ENCODE measurements around the gene BCAN.

Gene BCAN

DNA sequence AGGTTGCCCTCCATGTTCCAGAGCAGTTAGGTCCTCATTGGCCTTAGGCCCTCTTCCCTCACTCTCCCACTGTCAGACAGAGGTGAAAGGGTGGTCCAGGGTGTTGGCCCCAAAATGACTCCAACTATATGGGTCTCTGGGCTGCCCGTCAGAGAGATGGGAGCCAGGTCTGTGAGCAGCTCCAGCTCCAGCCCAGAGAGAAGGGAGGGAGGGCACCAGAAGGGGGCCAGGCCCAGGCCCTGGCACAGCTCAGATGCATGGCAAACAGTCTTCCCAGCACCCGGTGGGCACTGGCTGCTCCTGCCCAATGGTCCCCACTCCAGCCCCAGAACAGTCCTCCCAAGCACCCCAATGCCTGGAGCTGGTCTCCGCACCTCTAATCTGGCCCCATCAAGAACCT lies 2.2 kb downstream of the BCAN start:
- no peak for DNase-seq

DNA sequence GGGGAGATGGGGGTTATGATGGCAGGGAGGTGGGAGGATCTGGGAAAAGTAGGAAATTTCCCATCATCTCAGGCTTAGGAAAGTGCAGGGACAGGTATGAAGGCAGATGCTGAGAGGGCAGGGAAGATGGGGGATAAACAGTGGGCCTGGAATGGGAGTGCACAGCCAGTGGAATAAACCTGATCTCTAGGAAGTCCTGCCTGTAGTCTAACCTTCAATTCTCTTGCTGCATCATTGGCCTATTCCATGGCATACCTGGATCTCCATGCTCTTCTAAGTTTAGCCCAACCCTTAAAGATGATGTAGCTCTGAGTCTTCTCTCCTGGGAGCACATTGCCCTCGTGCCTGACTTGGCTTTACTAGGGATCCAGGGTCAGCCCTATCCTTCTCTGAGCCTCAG lies 2.7 kb downstream of the BCAN start:
- no peak for DNase-seq

DNA sequence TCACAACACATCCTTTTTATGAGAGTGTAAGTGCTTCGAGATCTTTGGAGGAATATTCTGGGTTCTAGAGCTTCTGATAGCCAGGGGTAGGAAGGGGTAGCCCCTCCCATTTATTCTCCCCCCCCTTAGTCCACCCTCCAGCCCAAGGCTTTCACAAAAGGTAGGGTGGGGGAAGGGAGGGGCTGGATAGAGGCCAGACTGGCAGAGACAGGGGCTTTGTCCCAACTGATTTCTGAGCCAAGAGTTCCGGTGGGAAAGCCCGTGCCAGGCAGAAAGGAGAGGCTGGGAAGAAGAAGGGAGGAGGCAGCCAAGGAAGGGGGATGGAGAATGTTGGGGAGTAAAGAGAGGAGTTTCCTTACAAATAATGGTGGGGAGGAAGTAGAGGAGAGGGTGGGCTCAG lies 3.1 kb downstream of the BCAN start:
- no peak for DNase-seq

DNA sequence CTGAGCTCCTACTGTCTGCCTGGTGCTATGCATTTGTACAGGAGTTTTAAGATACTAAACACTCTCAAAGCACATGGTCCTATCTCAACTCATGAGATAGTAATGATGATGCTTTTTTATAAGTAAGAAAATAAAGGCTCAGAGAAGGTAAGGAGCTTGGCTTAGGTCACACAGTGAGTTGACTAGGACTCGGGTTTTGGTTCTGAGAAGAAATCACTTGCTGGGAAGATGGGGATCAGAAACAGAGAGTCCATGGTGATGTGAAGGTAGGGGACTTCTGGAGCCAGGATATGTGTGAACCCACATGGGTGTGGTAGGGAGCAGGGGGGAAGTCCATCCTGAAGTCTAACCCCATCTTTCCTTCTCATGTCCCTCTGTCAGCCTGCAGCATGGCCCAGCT lies 3.7 kb downstream of the BCAN start:
- DNase-seq, result no peak

DNA sequence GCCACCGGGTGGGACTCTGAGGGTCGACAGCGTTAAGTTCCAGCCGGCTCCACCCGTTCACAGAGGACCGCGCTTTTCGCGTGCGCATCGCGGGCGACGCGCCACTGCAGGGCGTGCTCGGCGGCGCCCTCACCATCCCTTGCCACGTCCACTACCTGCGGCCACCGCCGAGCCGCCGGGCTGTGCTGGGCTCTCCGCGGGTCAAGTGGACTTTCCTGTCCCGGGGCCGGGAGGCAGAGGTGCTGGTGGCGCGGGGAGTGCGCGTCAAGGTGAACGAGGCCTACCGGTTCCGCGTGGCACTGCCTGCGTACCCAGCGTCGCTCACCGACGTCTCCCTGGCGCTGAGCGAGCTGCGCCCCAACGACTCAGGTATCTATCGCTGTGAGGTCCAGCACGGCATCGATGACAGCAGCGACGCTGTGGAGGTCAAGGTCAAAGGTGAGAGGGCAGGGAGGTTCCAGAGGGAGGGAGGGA lies 4.9 kb downstream of the BCAN start:
- DNase-seq, result no peak

DNA sequence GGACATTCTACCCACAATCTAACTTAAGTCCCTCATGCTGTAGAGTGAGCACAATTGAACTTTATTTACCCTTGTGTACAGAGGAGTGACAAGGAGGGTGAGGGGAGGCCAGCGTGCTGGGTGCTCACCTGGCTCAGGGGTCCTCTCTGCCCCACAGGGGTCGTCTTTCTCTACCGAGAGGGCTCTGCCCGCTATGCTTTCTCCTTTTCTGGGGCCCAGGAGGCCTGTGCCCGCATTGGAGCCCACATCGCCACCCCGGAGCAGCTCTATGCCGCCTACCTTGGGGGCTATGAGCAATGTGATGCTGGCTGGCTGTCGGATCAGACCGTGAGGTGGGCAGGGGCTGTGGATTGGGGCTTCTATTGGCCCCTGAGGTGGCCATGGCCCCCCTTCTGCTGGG lies 5.4 kb downstream of the BCAN start:
- no peak for DNase-seq

DNA sequence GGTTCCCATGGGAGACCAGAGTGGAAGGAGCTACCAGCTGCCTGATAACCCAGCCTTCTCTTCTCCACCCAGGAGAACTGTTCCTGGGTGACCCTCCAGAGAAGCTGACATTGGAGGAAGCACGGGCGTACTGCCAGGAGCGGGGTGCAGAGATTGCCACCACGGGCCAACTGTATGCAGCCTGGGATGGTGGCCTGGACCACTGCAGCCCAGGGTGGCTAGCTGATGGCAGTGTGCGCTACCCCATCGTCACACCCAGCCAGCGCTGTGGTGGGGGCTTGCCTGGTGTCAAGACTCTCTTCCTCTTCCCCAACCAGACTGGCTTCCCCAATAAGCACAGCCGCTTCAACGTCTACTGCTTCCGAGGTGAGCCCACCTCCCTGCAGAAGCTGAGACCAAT lies 6.6 kb downstream of the BCAN start:
- no peak for DNase-seq

DNA sequence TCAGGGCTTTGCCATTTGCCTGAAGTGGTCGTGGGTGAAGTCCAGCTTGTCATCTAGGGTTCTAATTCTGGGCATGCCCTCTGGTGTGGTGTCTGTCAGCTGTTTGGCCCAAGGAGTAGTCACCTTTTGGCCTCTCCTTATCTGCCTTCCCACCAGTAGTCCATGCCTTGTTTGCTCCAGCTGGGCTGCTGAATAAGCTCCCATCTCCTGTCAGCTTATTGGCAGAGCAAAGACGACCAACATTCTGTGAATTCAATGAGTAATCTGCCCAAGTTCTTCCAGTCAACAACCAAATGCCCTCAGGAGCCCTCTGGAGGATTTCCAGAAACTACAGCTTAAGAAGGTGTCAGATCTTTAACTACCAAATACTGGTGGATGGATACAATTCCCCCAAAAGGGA lies 7.0 kb downstream of the BCAN start:
- DNase-seq, result no peak

DNA sequence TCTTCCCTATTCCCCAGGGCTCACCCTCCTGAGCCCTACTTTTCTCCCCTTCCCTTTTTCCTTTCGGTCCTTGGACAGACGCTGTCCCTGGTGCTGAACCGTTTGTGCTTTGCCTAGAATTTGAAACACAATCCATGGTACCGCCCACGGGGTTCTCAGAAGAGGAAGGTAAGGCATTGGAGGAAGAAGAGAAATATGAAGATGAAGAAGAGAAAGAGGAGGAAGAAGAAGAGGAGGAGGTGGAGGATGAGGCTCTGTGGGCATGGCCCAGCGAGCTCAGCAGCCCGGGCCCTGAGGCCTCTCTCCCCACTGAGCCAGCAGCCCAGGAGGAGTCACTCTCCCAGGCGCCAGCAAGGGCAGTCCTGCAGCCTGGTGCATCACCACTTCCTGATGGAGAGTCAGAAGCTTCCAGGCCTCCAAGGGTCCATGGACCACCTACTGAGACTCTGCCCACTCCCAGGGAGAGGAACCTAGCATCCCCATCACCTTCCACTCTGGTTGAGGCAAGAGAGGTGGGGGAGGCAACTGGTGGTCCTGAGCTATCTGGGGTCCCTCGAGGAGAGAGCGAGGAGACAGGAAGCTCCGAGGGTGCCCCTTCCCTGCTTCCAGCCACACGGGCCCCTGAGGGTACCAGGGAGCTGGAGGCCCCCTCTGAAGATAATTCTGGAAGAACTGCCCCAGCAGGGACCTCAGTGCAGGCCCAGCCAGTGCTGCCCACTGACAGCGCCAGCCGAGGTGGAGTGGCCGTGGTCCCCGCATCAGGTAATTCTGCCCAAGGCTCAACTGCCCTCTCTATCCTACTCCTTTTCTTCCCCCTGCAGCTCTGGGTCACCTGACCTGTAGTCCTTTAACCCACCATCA lies 10.4 kb downstream of the BCAN start:
- DNase-seq, result no peak

DNA sequence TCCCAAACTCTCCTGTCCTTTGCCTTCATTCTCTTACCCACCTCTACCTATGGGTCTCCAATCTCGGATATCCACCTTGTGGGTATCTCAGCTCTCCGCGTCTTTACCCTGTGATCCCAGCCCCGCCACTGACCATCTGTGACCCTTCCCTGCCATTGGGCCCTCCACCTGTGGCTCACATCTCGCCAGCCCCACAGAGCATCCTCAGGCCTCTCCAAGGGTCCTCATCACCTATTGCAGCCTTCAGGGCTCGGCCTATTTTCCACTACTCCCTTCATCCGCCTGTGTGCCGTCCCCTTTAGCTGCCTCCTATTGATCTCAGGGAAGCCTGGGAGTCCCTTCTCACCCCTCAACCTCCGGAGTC lies 11.1 kb downstream of the BCAN start:
- DNase-seq, result no peak

DNA sequence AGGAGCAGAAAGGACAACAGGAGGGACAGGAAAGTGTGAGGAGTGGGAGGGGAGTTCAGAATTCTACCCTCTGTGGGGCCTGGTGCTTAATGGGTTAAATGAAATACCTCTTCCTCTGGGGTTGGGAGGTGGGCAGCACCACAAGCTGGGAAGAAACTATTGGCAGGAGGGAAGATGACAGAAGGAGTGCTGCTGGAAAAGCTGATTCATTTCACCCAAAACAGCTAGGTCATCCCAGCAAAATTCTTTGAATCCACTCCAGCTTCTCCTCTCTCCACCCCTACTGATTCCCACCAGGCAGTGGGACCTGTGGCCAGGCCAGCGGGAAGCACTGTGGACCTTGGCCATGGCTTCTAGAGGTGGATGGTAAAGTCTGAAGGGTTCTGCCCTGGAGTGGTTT lies 12.8 kb downstream of the BCAN start:
- DNase-seq, result no peak

DNA sequence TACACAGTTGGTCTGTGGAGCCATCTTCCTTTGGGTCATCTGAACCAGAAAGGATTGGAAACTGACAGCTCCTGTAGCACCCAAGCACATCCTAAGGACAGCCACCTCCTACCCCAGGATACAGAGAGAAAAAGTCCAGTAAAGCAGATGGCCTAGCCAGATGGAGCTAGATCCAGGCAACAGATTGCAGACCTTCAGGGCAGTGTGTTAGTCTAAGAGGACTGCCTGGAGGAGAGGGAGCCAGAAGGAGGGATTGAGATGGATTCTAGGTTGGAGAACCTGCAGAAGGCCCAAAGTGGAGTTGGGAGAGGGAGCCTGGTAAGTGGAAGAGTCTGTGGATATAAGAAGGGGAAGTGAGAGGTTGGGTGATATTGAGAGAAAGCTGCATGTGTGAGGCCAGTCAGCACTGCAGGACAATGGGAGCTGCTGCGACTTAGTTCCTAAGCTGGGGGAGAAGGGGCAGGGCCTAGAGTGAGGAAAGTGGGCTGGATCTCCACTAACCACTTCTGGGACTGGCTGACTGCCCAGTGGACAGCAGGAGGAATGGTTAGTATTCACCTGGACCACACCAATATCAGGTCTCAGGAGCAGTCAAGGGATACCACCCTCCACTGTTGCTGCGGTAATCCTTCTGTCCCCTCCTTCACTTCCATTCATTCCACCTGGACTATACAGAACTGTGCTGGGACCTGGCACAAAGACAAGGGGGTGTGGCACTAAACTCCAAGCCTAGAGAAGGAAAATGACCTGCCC lies 13.4 kb downstream of the BCAN start:
- DNase-seq, result no peak

DNA sequence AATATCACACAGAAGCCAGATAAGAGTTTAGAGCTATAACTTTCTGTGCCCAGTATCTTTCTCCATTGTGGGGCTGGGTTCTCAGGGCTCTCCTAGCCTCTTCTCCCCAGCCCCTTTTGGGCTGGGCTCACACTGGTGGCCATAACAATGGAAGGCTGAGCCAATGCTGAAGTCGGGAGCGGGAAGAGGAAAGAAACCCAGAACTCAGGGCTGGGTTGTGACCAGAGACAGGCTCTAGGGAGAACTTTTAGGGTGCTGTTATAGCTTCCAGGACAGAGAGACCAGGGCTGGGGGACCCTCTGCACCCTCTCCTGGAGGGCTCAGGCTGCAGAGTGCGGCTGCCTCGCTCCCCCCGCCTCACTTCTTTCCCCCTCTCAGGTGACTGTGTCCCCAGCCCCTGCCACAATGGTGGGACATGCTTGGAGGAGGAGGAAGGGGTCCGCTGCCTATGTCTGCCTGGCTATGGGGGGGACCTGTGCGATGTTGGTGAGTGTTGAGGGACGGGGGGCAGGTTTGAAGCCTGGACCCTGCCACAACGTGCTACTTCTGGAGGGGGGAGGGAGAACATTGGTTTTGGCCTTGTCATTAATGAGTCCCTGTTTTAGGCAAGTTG lies 14.1 kb downstream of the BCAN start:
- no peak for DNase-seq

DNA sequence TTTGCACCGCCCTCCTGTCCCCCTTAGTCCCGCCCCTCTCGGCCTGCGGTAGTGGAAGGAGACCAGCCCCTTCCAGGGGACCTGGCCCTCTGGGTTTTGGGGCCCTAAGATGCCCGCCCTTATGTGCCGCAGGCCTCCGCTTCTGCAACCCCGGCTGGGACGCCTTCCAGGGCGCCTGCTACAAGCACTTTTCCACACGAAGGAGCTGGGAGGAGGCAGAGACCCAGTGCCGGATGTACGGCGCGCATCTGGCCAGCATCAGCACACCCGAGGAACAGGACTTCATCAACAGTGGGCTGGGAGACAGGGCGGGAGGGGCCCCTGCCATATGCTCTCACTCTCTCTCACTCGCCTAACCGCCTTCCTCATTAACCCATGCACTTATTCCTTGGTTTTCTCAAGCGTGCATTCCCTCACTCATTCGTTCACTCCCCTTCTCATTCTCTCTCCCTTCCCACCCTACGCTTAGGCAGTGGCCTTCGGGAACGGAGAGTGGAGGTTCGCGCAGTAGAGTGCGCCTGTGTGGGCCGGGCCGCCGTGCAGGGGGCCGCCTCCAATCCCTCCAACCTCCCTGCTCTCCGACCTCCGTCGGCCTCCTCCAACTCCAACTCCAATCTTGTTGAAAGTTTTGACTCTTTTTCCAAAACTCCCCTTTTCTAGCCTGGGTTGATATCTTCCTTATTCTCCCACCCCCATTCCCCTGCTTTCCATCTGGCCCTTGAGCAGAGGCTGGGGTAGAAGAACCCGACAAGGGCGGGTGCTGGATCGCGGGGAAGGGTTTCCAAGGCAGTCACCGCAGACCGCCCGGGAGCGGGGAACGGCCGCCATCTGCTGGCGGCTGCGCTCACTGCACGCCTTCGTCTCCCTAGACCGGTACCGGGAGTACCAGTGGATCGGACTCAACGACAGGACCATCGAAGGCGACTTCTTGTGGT lies 15.2 kb downstream of the BCAN start:
- peak; percentile 50 to 70 (median 61) for DNase-seq

DNA sequence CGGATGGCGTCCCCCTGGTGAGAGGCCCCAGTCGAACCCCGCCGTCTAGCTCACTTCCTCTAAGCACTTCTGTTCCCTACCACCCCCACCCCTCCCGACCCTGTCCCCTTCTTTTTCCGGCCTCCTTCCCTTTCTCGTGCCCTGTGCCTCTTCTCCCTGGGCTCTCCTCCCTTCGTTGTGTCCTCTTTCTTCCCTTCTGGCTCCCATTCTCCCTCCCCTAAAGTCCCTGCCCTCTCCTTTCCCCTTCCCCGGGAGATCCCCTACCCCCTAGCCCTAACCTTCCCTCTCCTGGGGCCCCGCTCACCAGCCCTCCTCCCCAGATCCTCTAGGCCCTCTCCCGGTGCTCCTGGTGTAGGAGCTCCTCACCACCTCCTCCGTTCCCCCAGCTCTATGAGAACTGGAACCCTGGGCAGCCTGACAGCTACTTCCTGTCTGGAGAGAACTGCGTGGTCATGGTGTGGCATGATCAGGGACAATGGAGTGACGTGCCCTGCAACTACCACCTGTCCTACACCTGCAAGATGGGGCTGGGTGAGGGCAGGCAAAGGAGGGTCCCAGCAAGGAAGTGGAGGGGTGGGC lies 15.9 kb downstream of the BCAN start:
- DNase-seq, result no peak

DNA sequence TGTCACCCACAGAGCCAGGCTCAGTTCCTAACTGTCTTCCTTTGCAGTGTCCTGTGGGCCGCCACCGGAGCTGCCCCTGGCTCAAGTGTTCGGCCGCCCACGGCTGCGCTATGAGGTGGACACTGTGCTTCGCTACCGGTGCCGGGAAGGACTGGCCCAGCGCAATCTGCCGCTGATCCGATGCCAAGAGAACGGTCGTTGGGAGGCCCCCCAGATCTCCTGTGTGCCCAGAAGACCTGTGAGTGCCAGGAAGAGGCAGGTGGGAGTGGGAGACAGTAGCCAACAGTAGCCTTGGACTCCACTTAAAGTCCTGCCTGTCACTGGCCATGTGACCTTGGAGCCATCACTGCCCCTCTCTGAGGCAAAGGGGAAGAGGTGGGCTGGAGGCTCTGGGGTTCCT lies 16.6 kb downstream of the BCAN start:
- DNase-seq, result no peak

DNA sequence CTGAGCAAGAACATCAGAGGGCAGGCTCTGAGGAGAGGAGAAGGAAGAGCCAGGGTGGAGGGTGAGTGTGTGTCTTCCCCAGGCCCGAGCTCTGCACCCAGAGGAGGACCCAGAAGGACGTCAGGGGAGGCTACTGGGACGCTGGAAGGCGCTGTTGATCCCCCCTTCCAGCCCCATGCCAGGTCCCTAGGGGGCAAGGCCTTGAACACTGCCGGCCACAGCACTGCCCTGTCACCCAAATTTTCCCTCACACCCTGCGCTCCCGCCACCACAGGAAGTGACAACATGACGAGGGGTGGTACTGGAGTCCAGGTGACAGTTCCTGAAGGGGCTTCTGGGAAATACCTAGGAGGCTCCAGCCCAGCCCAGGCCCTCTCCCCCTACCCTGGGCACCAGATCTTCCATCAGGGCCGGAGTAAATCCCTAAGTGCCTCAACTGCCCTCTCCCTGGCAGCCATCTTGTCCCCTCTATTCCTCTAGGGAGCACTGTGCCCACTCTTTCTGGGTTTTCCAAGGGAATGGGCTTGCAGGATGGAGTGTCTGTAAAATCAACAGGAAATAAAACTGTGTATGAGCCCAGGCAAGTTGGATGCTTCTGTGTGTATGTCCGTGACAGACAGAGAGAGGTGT lies 17.1 kb downstream of the BCAN start:
- DNase-seq, result no peak

DNA sequence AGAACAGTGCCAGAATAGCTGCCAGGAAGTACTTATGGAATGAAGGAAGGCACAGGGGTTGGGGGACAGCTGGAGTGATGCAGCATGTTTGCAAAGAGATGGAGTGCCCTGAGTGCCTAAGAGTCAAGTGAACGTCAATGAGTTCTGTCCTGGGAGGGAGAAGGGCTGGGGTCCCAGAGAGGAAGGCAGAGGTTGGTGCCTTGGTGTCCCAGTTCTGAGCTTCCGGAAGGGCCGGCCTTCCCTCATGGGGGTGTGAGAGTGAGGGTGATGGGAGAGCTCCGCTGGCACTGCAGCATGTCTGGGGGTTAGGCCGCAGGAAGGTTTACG lies 17.7 kb downstream of the BCAN start:
- DNase-seq, result no peak

DNA sequence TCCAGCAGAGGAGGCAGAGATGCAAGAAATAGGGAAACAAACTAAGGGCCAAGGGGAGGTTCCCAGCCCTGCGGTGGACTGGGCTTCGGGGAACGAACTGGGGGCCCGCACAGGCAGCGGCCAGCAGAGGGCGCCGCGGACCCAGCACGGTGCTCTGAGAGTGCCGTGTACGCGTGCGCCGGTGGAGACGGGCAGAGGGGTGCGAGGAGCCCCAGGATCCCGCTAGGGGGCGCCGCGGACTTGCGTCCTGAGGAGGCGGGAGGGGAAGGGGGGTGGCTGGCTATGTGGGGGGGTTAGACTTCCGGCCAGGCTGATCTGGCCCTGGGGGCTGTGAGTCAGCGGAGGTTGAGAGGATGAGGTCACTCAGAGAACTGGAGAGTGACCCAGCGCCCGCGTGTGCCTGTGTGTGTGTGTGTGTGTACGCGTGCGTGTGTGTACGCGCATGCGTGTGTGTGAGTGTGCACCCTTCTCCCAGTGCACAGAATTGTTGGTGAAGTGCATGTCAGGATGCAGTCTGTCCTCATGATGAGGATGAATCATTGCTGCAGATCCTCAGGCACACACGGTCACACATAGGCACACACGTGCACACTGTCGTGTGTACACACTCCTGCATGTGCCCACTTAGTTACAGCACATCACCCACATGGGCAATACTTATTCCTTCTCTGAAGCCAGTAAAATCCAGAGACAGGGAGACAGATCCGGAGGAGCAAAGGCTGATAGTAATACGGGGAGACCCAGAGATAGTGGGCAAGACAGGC lies 18.3 kb downstream of the BCAN start:
- DNase-seq, result peak; percentile 81 to 92 (median 84)

DNA sequence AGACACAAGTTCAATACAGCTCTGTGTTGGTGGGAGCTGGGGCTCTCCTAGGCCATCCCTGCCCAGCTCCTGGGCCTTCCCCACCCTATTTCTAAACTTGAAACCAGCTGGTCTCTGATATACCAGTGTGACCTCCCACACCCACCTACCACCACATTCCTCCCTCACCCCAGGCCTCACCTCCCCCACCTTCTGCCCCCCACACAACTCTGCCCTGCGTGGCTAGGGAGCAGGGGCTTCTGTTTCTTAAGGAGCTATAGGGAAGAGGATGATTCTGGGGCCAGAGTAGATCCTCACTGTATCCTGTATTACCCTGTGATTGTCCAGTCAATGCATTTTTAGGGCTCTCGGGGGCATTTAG lies 18.8 kb downstream of the BCAN start:
- DNase-seq, result no peak
